ENCODE measurements around the gene KBTBD4.
"Not testable (repeated sequence)": the region's sequence is repeated elsewhere in the genome, so short reads cannot be mapped to it uniquely, and the experiment has no call there.

KBTBD4 gene

GRCh38 chr11:47589977-47590861, 11.4 kb upstream of the KBTBD4 start:
- no peak for DNase-seq (ENCODE audit: low read depth in 2 of 2)

- DNase-seq (ENCODE audit: low read depth in 2 of 2): no peak
Observed at GRCh38 chr11:47589584-47589976, 10.8 kb upstream of the KBTBD4 start.

GRCh38 chr11:47589118-47589517, 10.3 kb upstream of the KBTBD4 start:
- DNase-seq (ENCODE audit: low read depth in 2 of 2): no peak

GRCh38 chr11:47587723-47588326, 9.1 kb upstream of the KBTBD4 start:
- DNase-seq (ENCODE audit: low read depth in 2 of 2): no peak

- DNase-seq (ENCODE audit: low read depth in 2 of 2): no peak
Observed at GRCh38 chr11:47587039-47587716, 8.4 kb upstream of the KBTBD4 start.

- DNase-seq (ENCODE audit: low read depth in 2 of 2): no peak
Observed at GRCh38 chr11:47586098-47586855, 7.5 kb upstream of the KBTBD4 start, which contains the start of gene FAM180B. FAM180B (plus strand) TSS chr11:47586678; CDS start chr11:47586769, 91 bp downstream.

GRCh38 chr11:47583844-47584243, 5.1 kb upstream of the KBTBD4 start:
- no peak for DNase-seq (ENCODE audit: low read depth in 2 of 2)

- no peak for DNase-seq (ENCODE audit: low read depth in 2 of 2)
Observed at GRCh38 chr11:47577460-47578041, 1.2 kb downstream of the KBTBD4 start.

- no peak for DNase-seq (ENCODE audit: low read depth in 2 of 2)
Observed at GRCh38 chr11:47573321-47573720, 5.4 kb downstream of the KBTBD4 start.

- no peak for DNase-seq (ENCODE audit: low read depth in 2 of 2)
Observed at GRCh38 chr11:47572715-47573255, 6.0 kb downstream of the KBTBD4 start.

GRCh38 chr11:47571895-47572294, 6.9 kb downstream of the KBTBD4 start:
- DNase-seq (ENCODE audit: low read depth in 2 of 2): no peak

GRCh38 chr11:47571357-47571729, 7.4 kb downstream of the KBTBD4 start:
- no peak for DNase-seq (ENCODE audit: low read depth in 2 of 2)

- no peak for DNase-seq (ENCODE audit: low read depth in 2 of 2)
Observed at GRCh38 chr11:47570651-47571356, 8.0 kb downstream of the KBTBD4 start.

- no peak for DNase-seq (ENCODE audit: low read depth in 2 of 2)
Observed at GRCh38 chr11:47569646-47570045, 9.1 kb downstream of the KBTBD4 start.

GRCh38 chr11:47566149-47566698, 12.5 kb downstream of the KBTBD4 start:
- no peak for DNase-seq (ENCODE audit: low read depth in 2 of 2)

- DNase-seq (ENCODE audit: low read depth in 2 of 2): peak in 1 of 2 donors; percentile 11
Observed at GRCh38 chr11:47565340-47566148, 13.2 kb downstream of the KBTBD4 start, which contains the start of gene PTPMT1. PTPMT1 (plus strand) TSS chr11:47565599; CDS start chr11:47565623, 24 bp downstream.

- DNase-seq (ENCODE audit: low read depth in 2 of 2): no peak
Observed at GRCh38 chr11:47564933-47565339, 13.8 kb downstream of the KBTBD4 start.

- DNase-seq (ENCODE audit: low read depth in 2 of 2): not testable (repeated sequence)
Observed at GRCh38 chr11:47564366-47564765, 14.4 kb downstream of the KBTBD4 start.

- not testable (repeated sequence) for DNase-seq (ENCODE audit: low read depth in 2 of 2)
Observed at GRCh38 chr11:47562393-47562792, 16.4 kb downstream of the KBTBD4 start.
